Pancreas (tissue), 10 donors: ENCODE measurements around the gene LINGO4. TPM values are rescaled to one million over a fixed set of nuclear protein-coding genes. Genes with fewer than 3 reads are reported as not detected.

ENCODE experiments used
- ATAC-seq, 4 donors: fragments of 200-7000 bp; cut with Tn5 transposase; one replicate each; pipeline versions ENCODE4 v1.8.0 to v1.9.1; 2020; ENCODE audit warnings: mild to moderate bottlenecking in 4 of 4, moderate library complexity in 4 of 4
- DNase-seq, 6 donors: peaks; one replicate each; pipeline ENCODE4 v3.0.0-alpha.2; 2020
- FAIRE-seq: peaks from 2 replicates; lab custom pipeline; 2012; peaks lifted over from hg19 to GRCh38; lab: Jason Lieb, UNC
- H3K27ac ChIP-seq, 4 donors: fragments of 200-600 bp; sonication (generic); 1 replicate in 3 of 4; 2 replicates in 1 of 4; pipeline versions ENCODE4 v1.5.0 to v1.8.0; 2020
- H3K27me3 ChIP-seq, 4 donors: fragments of 200-600 bp; one replicate each; pipeline ENCODE4 v1.8.0; 2021
- H3K36me3 ChIP-seq, 3 donors: fragments of 200-600 bp; sonication (generic) in 1 of 3; one replicate each; pipeline versions ENCODE4 v1.5.0 to v1.8.0; 2020 to 2021
- H3K4me1 ChIP-seq, 3 donors: fragments of 200-600 bp; one replicate each; pipeline ENCODE4 v1.8.0; 2021
- H3K4me3 ChIP-seq, 4 donors: fragments of 200-600 bp; sonication (generic) in 2 of 4; one replicate each; pipeline versions ENCODE4 v1.5.0 to v1.8.0; 2020 to 2021
- H3K9me3 ChIP-seq, 4 donors: fragments of 200-600 bp; one replicate each; pipeline ENCODE4 v1.8.0; 2021
- CTCF ChIP-seq, 4 donors: fragments of 200-600 bp; sonication (generic) in 3 of 4; IDR thresholded peaks; one replicate each; pipeline versions ENCODE4 v1.5.0 to v1.8.0; 2021; ENCODE audit warnings: antibody characterized with exemption in 4 of 4
- WGBS, 2 donors: extraction: QIAGEN DNeasy Blood & Tissue Kit; methylation state at CpG; one replicate each; pipeline ENCODE4 v1.1.7; 2013; 5-methylcytosine and 5-hydroxymethylcytosine counted together
- intact Hi-C, 3 donors: fragments of 100-400 bp; cut with DNase I; formaldehyde crosslinking; loops; one replicate each; pipeline versions ENCODE4 v1.11.1 to v1.14.2; 2022
- polyA plus RNA-seq, 2 donors: library from polyadenylated mRNA; stranded (reverse); fragments of 200-250 nt; gene quantifications; one replicate each; pipeline ENCODE4 v1.2.3, GENCODE V29; 2013
- total RNA-seq, 6 donors: library from RNA; stranded (reverse); fragmentation: NEBNext Ultra II Directional in 4 of 6; extraction: Animal tissue kit (Norgen Biotek cat#: 25700) in 4 of 6; gene quantifications; one replicate each; pipeline versions ENCODE4 v1.2.1 to v1.2.4, GENCODE V29; 2021 to 2023
- donor health status: healthy with polysubstance abuse.
- donor health status: DM: no; HTN: no; CAD: no; lungs with moderate emphysema.
- donor health status: DM: no; HTN: no; CAD: no.
- donor health status: control.
- donor health status: control.
- donor health status: Bipolar disorder and iron deficiency.
- donor health status: DM: yes; HTN: yes; CAD: no.
- donor health status: DM: no; HTN: no; CAD: no.
- donor health status: DM: no; HTN: no; CAD: no.
- donor health status: DM: yes; HTN: yes; CAD: no.

The LINGO4 gene
- total and polyA plus RNA-seq, 8 donors = 0.15 to 0.89 (median 0.29) TPM

GRCh38 chr1:151829352-151830046, 24.3 kb upstream of the LINGO4 start:
- DNase-seq (no peak), FAIRE-seq (no peak), ATAC-seq (no peak)
- H3K4me1 ChIP-seq = peaks cover 23 to 34% (median 27%) of the 10 kb centered on the region in 3 donors
- H3K27ac ChIP-seq = peak overlapping the region in 1 of 4 donors; percentile 8
- 60 to 65% methylated on average over 4 of the region's 4 CpGs for WGBS, 2 donors
- TF ChIP-seq CTCF (IDR thresholded peaks at IDR 0.05) = no peak
- peaks cover 0 to 21% (median 2%) of the 10 kb centered on the region in 3 donors for H3K36me3 ChIP-seq
- intact Hi-C loops = loop anchor here in 1 of 3 donors (10.0 kb wide), 1 partner anchor 55 kb away; no protein-coding TSS in a partner anchor
- no peaks in the 10 kb centered on the region for H3K27me3 ChIP-seq
- H3K9me3 ChIP-seq = no peaks in the 10 kb centered on the region
- peak overlapping the region in 1 of 4 donors; percentile 82 for H3K4me3 ChIP-seq

GRCh38 chr1:151828921-151829320, 23.7 kb upstream of the LINGO4 start:
- TF ChIP-seq CTCF (IDR thresholded peaks at IDR 0.05) = no peak
- intact Hi-C loops = loop anchor here in 1 of 3 donors (10.0 kb wide), 1 partner anchor 54 kb away; no protein-coding TSS in a partner anchor
- Histone ChIP-seq H3K27me3 (no peaks in the 10 kb centered on the region), H3K9me3 (no peaks in the 10 kb centered on the region), H3K4me3 (no peak overlapping the region), H3K27ac (no peak overlapping the region), H3K4me1 (peaks cover 23 to 30% (median 27%) of the 10 kb centered on the region in 3 donors), H3K36me3 (peaks cover 0 to 21% (median 2%) of the 10 kb centered on the region in 3 donors)
- 27 to 52% methylated on average over 9 to 12 of the region's 12 CpGs for WGBS, 2 donors
- DNase-seq (no peak), ATAC-seq (no peak), FAIRE-seq (no peak)

GRCh38 chr1:151827853-151828252, 22.6 kb upstream of the LINGO4 start:
- Histone ChIP-seq H3K27ac (no peak overlapping the region), H3K4me3 (no peak overlapping the region), H3K9me3 (no peaks in the 10 kb centered on the region), H3K36me3 (peaks cover 0 to 21% (median 2%) of the 10 kb centered on the region in 3 donors), H3K4me1 (peaks cover 16 to 22% (median 21%) of the 10 kb centered on the region in 3 donors), H3K27me3 (no peaks in the 10 kb centered on the region)
- 71 to 73% methylated on average over 9 of the region's 9 CpGs for WGBS, 2 donors
- FAIRE-seq = no peak
- no peak for ATAC-seq
- TF ChIP-seq CTCF (IDR thresholded peaks at IDR 0.05) = no peak
- intact Hi-C loops = loop anchor here in 1 of 3 donors (10.0 kb wide), 1 partner anchor 53 kb away; no protein-coding TSS in a partner anchor
- no peak for DNase-seq

GRCh38 chr1:151825751-151826660, 20.8 kb upstream of the LINGO4 start:
- no peak for TF ChIP-seq CTCF (IDR thresholded peaks at IDR 0.05)
- intact Hi-C loops = loop anchor here in 1 of 3 donors (10.0 kb wide), 1 partner anchor 51 kb away; no protein-coding TSS in a partner anchor
- DNase-seq = no peak

More at GRCh38 chr1:151825751-151826660, 20.8 kb upstream of the LINGO4 start:
- no peak overlapping the region for H3K27ac ChIP-seq
- 64 to 67% methylated on average over 21 of the region's 21 CpGs for WGBS, 2 donors
- no peaks in the 10 kb centered on the region for H3K9me3 ChIP-seq
- H3K36me3 ChIP-seq = peaks cover 0 to 21% (median 2%) of the 10 kb centered on the region in 3 donors
- H3K27me3 ChIP-seq = no peaks in the 10 kb centered on the region
- ATAC-seq (no peak), FAIRE-seq (no peak)
- no peak overlapping the region for H3K4me3 ChIP-seq
- peaks cover 9 to 26% (median 18%) of the 10 kb centered on the region in 3 donors for H3K4me1 ChIP-seq
